DMS 273 (cell line): ENCODE measurements around the gene COA8.

Source experiments
- DNase-seq: peaks from one replicate; lab custom pipeline; 2025; ENCODE audit not compliant: unreplicated experiment; lab: John Stamatoyannopoulos, UW

Gene COA8

GRCh38 chr14:103562429-103563225 lies at the start of gene COA8, which contains the start of gene BAG5:
Gene COA8 (plus strand): TSS chr14:103562960. CDS start chr14:103563002, 42 bp downstream.
Gene BAG5 (minus strand): TSS chr14:103562657. CDS start chr14:103561164, 1,493 bp downstream.
- DNase-seq = peak; percentile 97

- no peak for DNase-seq
Observed at GRCh38 chr14:103514596-103515421, 48.0 kb upstream of the COA8 start.

GRCh38 chr14:103516426-103517173 lies 46.2 kb upstream of the COA8 start:
- DNase-seq = no peak

GRCh38 chr14:103517174-103517566 lies 45.6 kb upstream of the COA8 start:
- DNase-seq = no peak

GRCh38 chr14:103517721-103518421 lies 44.9 kb upstream of the COA8 start:
- DNase-seq = peak; percentile 59

GRCh38 chr14:103518422-103519042 lies 44.2 kb upstream of the COA8 start:
- DNase-seq = peak; percentile 91

- peak; percentile 84 for DNase-seq
Observed at GRCh38 chr14:103519043-103519836, 43.5 kb upstream of the COA8 start.

GRCh38 chr14:103519837-103520212 lies 42.9 kb upstream of the COA8 start:
- peak; percentile 83 for DNase-seq

- DNase-seq = no peak
Observed at GRCh38 chr14:103520269-103520656, 42.5 kb upstream of the COA8 start.

GRCh38 chr14:103520657-103521437 lies 41.9 kb upstream of the COA8 start:
- DNase-seq = peak; percentile 97

- DNase-seq = peak; percentile 66
Observed at GRCh38 chr14:103521438-103521950, 41.3 kb upstream of the COA8 start.

GRCh38 chr14:103521951-103522563 lies 40.7 kb upstream of the COA8 start:
- DNase-seq = peak; percentile 73

GRCh38 chr14:103522649-103523574 lies 39.8 kb upstream of the COA8 start, which contains the start of gene CKB:
Gene CKB (minus strand): TSS chr14:103522830. CDS start chr14:103522493, 337 bp downstream.
- peak; percentile 94 for DNase-seq

GRCh38 chr14:103523575-103523954 lies 39.2 kb upstream of the COA8 start:
- DNase-seq = no peak

GRCh38 chr14:103524002-103524935 lies 38.5 kb upstream of the COA8 start:
- peak; percentile 32 for DNase-seq
